ENCODE results near the gene CUL3. TPM values are rescaled to one million over a fixed set of nuclear protein-coding genes. Genes with fewer than 3 reads are reported as not detected.

CUL3 gene
- total and polyA plus RNA-seq, 7 donors, result 59.3 to 85.3 (median 65.6) TPM

DNA sequence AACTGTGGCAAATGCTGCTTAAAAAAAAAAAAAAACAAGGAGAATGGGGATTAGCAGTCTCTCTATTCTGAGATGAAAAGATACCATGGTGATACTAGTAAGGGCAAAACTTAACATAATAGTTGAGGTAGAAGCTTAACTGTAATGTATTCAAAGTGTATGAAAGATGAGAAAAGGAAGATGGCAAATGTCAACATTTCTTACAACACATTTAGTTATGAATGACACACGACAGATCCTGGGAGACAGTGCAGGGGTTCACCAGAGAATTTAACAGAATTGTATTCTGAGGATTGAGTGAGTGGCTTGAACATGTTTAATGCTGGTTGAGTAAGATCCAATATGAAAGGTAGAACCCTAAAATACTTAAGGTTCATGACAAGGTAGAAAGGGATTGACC is 52.7 kb downstream of the CUL3 start:
- Histone ChIP-seq H3K9me3 (no peaks in the 10 kb centered on the region), H3K27me3 (no peaks in the 10 kb centered on the region), H3K4me3 (no peak overlapping the region), H3K27ac (no peak overlapping the region), H3K4me1 (peaks cover 0 to 29% (median 10%) of the 10 kb centered on the region in 4 donors), H3K36me3 (peaks cover 0 to 8% (median 0%) of the 10 kb centered on the region in 4 donors)
- TF ChIP-seq POLR2A (IDR thresholded peaks at IDR 0.05) (no peak), POLR2AphosphoS5 (IDR thresholded peaks at IDR 0.05) (no peak), EP300 (IDR thresholded peaks at IDR 0.05) (no peak)
- TF ChIP-seq, protein P1, sequence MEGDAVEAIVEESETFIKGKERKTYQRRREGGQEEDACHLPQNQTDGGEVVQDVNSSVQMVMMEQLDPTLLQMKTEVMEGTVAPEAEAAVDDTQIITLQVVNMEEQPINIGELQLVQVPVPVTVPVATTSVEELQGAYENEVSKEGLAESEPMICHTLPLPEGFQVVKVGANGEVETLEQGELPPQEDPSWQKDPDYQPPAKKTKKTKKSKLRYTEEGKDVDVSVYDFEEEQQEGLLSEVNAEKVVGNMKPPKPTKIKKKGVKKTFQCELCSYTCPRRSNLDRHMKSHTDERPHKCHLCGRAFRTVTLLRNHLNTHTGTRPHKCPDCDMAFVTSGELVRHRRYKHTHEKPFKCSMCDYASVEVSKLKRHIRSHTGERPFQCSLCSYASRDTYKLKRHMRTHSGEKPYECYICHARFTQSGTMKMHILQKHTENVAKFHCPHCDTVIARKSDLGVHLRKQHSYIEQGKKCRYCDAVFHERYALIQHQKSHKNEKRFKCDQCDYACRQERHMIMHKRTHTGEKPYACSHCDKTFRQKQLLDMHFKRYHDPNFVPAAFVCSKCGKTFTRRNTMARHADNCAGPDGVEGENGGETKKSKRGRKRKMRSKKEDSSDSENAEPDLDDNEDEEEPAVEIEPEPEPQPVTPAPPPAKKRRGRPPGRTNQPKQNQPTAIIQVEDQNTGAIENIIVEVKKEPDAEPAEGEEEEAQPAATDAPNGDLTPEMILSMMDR (IDR thresholded peaks at IDR 0.05), result no peak
- 97% methylated on average over 1 of the region's 1 CpG for WGBS, 2 donors
- no peak for DNase-seq
- intact Hi-C loops (cut with DNase I), result no loop called here

DNA sequence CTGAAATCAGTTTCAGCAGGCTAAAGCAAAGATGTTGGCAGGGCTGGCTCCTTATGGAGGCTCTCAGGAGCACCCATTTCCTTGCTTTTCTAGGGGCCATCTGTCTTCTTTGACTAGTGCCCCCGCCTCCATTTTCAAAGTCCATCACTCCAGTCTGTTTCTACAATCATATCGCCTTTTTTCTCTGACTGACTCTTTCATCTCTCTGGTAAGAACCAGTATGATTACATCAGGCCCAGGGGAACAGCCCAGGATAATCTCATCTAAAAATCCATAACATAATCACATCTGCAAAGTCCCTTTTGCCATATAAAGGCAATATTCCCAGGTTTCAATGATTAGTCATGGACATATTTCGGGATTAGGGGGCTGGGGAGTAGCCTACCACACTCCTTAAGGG is 57.0 kb downstream of the CUL3 start:
- Histone ChIP-seq H3K9me3 (no peaks in the 10 kb centered on the region), H3K4me3 (no peak overlapping the region), H3K27me3 (no peaks in the 10 kb centered on the region), H3K4me1 (peaks cover 0 to 50% (median 36%) of the 10 kb centered on the region in 4 donors), H3K36me3 (no peaks in the 10 kb centered on the region), H3K27ac (no peak overlapping the region)
- intact Hi-C loops (cut with DNase I), result no loop called here
- no peak for DNase-seq
- TF ChIP-seq, protein P1 (IDR thresholded peaks at IDR 0.05), result no peak
- TF ChIP-seq POLR2AphosphoS5 (IDR thresholded peaks at IDR 0.05), result no peak
- TF ChIP-seq POLR2A (IDR thresholded peaks at IDR 0.05), result no peak
- WGBS, 2 donors, result 64 to 94% methylated on average over 3 of the region's 3 CpGs

DNA sequence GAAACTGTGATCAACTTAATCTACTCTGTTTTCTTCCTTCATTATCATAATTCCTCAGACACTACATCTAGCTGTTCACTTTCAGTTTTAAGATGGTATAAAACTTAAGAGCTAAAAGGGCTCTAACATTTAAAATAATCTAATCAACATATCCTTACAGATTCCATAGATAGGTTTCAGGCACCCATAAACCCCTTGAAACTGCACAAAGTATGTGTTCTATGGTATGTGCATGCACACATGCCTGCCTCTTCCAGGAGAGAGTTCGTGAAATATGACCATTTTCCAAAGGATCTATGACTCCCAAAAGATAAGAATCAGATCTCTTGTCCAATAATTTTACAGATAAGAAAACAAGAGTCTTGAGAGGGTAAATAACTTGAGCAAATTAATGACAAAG is 59.4 kb downstream of the CUL3 start:
- TF ChIP-seq POLR2A (IDR thresholded peaks at IDR 0.05), result no peak
- no peak for TF ChIP-seq POLR2AphosphoS5 (IDR thresholded peaks at IDR 0.05)
- TF ChIP-seq, protein P1 (IDR thresholded peaks at IDR 0.05), result no peak
- TF ChIP-seq EP300 (IDR thresholded peaks at IDR 0.05), result no peak
- no peak for DNase-seq
- Histone ChIP-seq H3K27ac (no peak overlapping the region), H3K36me3 (no peaks in the 10 kb centered on the region), H3K4me3 (no peak overlapping the region), H3K27me3 (no peaks in the 10 kb centered on the region), H3K4me1 (peaks cover 0 to 66% (median 40%) of the 10 kb centered on the region in 4 donors), H3K9me3 (no peaks in the 10 kb centered on the region)
- intact Hi-C loops (cut with DNase I), result no loop called here
- WGBS, 2 donors, result 77 to 94% methylated on average over 1 of the region's 1 CpG

DNA sequence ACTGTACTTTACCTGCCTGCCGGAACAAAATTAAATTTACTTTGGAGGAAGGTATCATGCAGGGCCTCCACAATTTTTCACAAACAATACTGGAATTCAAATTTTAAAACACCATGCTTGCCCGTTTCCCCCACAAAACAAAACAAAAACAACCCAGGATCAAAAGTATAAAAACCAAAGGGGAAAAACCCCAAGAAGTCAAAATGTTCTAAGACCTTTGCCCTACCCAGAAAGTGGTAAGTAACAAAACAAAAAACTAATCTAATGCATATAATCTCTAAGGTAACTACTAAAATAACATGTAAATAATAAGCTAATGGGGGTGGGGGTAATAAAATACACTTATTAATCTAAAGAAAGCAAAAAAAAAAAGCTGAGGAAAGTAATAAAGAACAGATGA is 60.5 kb downstream of the CUL3 start:
- no peaks in the 10 kb centered on the region for H3K27me3 ChIP-seq
- DNase-seq, result no peak
- H3K4me1 ChIP-seq, result peaks cover 0 to 77% (median 51%) of the 10 kb centered on the region in 4 donors
- no peak overlapping the region for H3K27ac ChIP-seq
- intact Hi-C loops (cut with DNase I), result loop anchor here (5.0 kb wide), 1 partner anchor 63 kb away; the partner anchor contains the start of gene CUL3
- TF ChIP-seq, protein P1 (IDR thresholded peaks at IDR 0.05), result no peak
- TF ChIP-seq EP300 (IDR thresholded peaks at IDR 0.05) (no peak), POLR2A (IDR thresholded peaks at IDR 0.05) (no peak), POLR2AphosphoS5 (IDR thresholded peaks at IDR 0.05) (no peak)
- H3K36me3 ChIP-seq, result no peaks in the 10 kb centered on the region
- no peak overlapping the region for H3K4me3 ChIP-seq
- WGBS, 2 donors, result 69 to 88% methylated on average over 2 of the region's 2 CpGs
- H3K9me3 ChIP-seq, result no peaks in the 10 kb centered on the region
